Measurements from ENCODE around the gene OR52A5. TPM values are rescaled to one million over a fixed set of nuclear protein-coding genes. Genes with fewer than 3 reads are reported as not detected.

Gene OR52A5
- total RNA-seq, 1 experiment from 2014 or later: 0.11 TPM

DNA sequence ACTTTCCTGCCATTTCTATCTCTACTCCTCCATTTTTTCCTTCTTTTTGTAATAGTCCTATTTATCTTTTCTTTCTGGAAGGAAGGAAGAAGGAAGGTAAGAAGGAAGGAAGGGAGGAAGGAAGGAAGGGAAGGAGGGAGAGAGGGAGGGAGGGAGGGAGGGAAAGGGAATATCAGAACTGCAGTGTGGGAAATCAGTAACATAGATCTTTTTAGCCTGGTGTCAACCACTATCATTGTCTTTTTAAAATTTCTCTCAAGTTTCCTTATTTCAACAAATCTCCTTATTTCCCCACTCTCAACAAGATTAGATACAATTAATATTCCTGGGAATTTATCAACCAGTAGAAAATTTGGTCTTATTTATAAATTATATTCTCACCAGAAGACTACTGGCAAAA, 35.1 kb downstream of the OR52A5 start (continued):
- TF ChIP-seq, protein P1, sequence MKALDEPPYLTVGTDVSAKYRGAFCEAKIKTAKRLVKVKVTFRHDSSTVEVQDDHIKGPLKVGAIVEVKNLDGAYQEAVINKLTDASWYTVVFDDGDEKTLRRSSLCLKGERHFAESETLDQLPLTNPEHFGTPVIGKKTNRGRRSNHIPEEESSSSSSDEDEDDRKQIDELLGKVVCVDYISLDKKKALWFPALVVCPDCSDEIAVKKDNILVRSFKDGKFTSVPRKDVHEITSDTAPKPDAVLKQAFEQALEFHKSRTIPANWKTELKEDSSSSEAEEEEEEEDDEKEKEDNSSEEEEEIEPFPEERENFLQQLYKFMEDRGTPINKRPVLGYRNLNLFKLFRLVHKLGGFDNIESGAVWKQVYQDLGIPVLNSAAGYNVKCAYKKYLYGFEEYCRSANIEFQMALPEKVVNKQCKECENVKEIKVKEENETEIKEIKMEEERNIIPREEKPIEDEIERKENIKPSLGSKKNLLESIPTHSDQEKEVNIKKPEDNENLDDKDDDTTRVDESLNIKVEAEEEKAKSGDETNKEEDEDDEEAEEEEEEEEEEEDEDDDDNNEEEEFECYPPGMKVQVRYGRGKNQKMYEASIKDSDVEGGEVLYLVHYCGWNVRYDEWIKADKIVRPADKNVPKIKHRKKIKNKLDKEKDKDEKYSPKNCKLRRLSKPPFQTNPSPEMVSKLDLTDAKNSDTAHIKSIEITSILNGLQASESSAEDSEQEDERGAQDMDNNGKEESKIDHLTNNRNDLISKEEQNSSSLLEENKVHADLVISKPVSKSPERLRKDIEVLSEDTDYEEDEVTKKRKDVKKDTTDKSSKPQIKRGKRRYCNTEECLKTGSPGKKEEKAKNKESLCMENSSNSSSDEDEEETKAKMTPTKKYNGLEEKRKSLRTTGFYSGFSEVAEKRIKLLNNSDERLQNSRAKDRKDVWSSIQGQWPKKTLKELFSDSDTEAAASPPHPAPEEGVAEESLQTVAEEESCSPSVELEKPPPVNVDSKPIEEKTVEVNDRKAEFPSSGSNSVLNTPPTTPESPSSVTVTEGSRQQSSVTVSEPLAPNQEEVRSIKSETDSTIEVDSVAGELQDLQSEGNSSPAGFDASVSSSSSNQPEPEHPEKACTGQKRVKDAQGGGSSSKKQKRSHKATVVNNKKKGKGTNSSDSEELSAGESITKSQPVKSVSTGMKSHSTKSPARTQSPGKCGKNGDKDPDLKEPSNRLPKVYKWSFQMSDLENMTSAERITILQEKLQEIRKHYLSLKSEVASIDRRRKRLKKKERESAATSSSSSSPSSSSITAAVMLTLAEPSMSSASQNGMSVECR (CRISPR knock-in tag; IDR thresholded peaks at IDR 0.05; ENCODE audit: borderline replicate concordance): no peak
- TF ChIP-seq JAZF1 (CRISPR knock-in tag; IDR thresholded peaks at IDR 0.05): no peak

DNA sequence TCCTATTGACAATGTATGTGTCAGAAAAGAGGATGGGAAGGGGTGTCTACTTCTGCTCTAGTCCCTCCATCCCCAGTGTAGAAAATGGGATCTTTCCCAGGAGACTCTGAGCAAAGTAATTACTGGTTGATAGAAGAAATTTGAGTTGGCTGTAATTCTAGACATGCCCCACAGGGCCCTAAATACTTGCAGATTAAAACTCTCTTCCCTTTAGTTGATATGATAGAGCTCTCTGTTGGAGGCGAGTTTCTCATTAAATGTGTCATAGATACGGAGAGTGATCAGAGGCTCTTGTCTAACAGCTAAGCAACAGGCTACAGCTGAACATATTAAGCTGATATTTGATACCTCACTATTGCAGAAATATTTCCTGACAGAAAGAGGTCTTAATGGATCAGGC, 35.9 kb downstream of the OR52A5 start:
- Mint-ChIP-seq H3K9me3 (no peaks in the 10 kb centered on the region), H3K36me3 (no peaks in the 10 kb centered on the region), H3K27me3 (ENCODE audit: low read depth) (no peaks in the 10 kb centered on the region; the same call in 1 of the 2 replicates), H3K4me3 (no peak overlapping the region), H3K27ac (no peak overlapping the region), H3K4me1 (peaks cover 8% of the 10 kb centered on the region)
- DNase-seq (ENCODE audit: low spot score): no peak
- POLR2A ChIA-PET: no interaction called here
- CTCF ChIA-PET: no interaction called here
- TF ChIP-seq GTF2I (CRISPR knock-in tag; conservative IDR thresholded peaks at IDR 0.05) (no peak), ELF4 (CRISPR knock-in tag; IDR thresholded peaks at IDR 0.05; ENCODE audit: low read depth) (no peak), SOX15 (CRISPR knock-in tag; IDR thresholded peaks at IDR 0.05) (no peak)
- ATAC-seq: peak; percentile 47; the same call in 1 of the 2 replicates

DNA sequence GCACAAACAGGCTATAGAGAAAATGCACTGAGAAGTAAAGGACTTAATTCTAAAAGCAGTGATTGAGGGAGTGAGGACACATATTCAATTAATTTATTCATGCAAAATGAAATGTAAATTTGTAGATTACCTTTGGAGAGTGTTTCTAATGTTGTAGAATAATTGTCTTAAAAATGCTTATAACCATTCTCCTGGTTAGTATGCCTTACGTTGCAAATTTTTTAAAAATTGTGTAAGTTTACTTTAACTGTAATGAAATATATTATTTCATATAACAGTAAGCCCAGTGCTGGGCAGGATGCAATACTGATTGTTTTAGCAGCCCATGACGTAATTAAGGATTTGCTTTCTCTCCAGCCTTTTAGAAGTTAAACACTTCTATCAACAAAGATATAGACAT, 42.1 kb downstream of the OR52A5 start:
- no peaks in the 10 kb centered on the region for H3K4me1 Mint-ChIP-seq
- TF ChIP-seq SMAD3 (CRISPR knock-in tag; IDR thresholded peaks at IDR 0.05; ENCODE audit: borderline replicate concordance): no peak
- no peak for TF ChIP-seq GRHL2 (CRISPR knock-in tag; IDR thresholded peaks at IDR 0.05; ENCODE audit: insufficient replicate concordance, severe bottlenecking)
- TF ChIP-seq, protein P2, sequence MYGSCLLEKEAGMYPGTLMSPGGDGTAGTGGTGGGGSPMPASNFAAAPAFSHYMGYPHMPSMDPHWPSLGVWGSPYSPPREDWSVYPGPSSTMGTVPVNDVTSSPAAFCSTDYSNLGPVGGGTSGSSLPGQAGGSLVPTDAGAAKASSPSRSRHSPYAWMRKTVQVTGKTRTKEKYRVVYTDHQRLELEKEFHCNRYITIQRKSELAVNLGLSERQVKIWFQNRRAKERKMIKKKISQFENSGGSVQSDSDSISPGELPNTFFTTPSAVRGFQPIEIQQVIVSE (CRISPR knock-in tag; IDR thresholded peaks at IDR 0.05; ENCODE audit: borderline replicate concordance): no peak
- TF ChIP-seq GABPB1 (CRISPR knock-in tag; IDR thresholded peaks at IDR 0.05): no peak
- no peak for TF ChIP-seq TCF7 (CRISPR knock-in tag; IDR thresholded peaks at IDR 0.05; ENCODE audit: low read depth)
- TF ChIP-seq ATF1 (CRISPR knock-in tag; IDR thresholded peaks at IDR 0.05): no peak
- no peak for TF ChIP-seq ZBTB21 (CRISPR knock-in tag; IDR thresholded peaks at IDR 0.05; ENCODE audit: borderline replicate concordance)
- no peak for TF ChIP-seq FOXK1 (CRISPR knock-in tag; IDR thresholded peaks at IDR 0.05)
- no peak for TF ChIP-seq FOXJ3 (CRISPR knock-in tag; IDR thresholded peaks at IDR 0.05; ENCODE audit: borderline replicate concordance)
- no peak for TF ChIP-seq RORB (CRISPR knock-in tag; IDR thresholded peaks at IDR 0.05)
- no peak for TF ChIP-seq IRF2 (CRISPR knock-in tag; IDR thresholded peaks at IDR 0.05; ENCODE audit: borderline replicate concordance, low read depth)
- no peak for TF ChIP-seq TP53 (CRISPR knock-in tag; IDR thresholded peaks at IDR 0.05)
- no peak for TF ChIP-seq ZNF396 (CRISPR knock-in tag; IDR thresholded peaks at IDR 0.05; ENCODE audit: borderline replicate concordance)
- TF ChIP-seq, protein P3, sequence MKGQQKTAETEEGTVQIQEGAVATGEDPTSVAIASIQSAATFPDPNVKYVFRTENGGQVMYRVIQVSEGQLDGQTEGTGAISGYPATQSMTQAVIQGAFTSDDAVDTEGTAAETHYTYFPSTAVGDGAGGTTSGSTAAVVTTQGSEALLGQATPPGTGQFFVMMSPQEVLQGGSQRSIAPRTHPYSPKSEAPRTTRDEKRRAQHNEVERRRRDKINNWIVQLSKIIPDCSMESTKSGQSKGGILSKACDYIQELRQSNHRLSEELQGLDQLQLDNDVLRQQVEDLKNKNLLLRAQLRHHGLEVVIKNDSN (CRISPR knock-in tag; IDR thresholded peaks at IDR 0.05): no peak
- no peak overlapping the region for H3K27ac Mint-ChIP-seq
- ATAC-seq (no peak), DNase-seq (ENCODE audit: low spot score) (no peak)
- POLR2A ChIA-PET: no interaction called here
- H3K36me3 Mint-ChIP-seq: no peaks in the 10 kb centered on the region
- CTCF ChIA-PET: no interaction called here
- no peak overlapping the region for H3K4me3 Mint-ChIP-seq
- no peaks in the 10 kb centered on the region for H3K9me3 Mint-ChIP-seq
- H3K27me3 Mint-ChIP-seq (ENCODE audit: low read depth): peaks cover 2% of the 10 kb centered on the region; the same call in 1 of the 2 replicates

Measured in WTC11 (cell line).